ENCODE measurements around the gene DNAJA3. TPM values are rescaled to one million over a fixed set of nuclear protein-coding genes. Genes with fewer than 3 reads are reported as not detected.

The DNAJA3 gene
- total RNA-seq, 1 experiment from 2014 or later = 93.3 TPM

GRCh38 chr16:4387781-4388180, 37.9 kb upstream of the DNAJA3 start:
- Histone ChIP-seq H3K9me3 (ENCODE audit: control insufficient read depth in 1 of 2, insufficient read depth in 1 of 2, low read depth in 1 of 2, low read length in 2 of 2) (no peaks in the 10 kb centered on the region), H3K9ac (ENCODE audit: low read length) (no peak overlapping the region), H3K27ac (ENCODE audit: low read depth, low read length) (no peak overlapping the region), H3K4me1 (ENCODE audit: control insufficient read depth in 1 of 2, insufficient read depth in 2 of 2, low read length in 2 of 2) (peaks cover 0 to 5% of the 10 kb centered on the region in 2 experiments; a peak in 2 of 4 replicates), H4K20me1 (ENCODE audit: insufficient read depth) (no peaks in the 10 kb centered on the region), H3K36me3 (ENCODE audit: control insufficient read depth in 1 of 2, insufficient read depth in 2 of 2, low read length in 2 of 2) (no peaks in the 10 kb centered on the region), H3K4me3 (replicated peaks in 1 of 2; ENCODE audit: low read depth in 1 of 2, low read length in 2 of 2) (no peak overlapping the region), H3K79me2 (ENCODE audit: insufficient read depth, low read length) (no peaks in the 10 kb centered on the region), H3K9me2 (ENCODE audit: insufficient read depth) (no peaks in the 10 kb centered on the region), H3K27me3 (ENCODE audit: insufficient read depth, low read length) (no peaks in the 10 kb centered on the region), H3K4me2 (ENCODE audit: low read length) (no peak overlapping the region), H2AFZ (ENCODE audit: low read depth, low read length, poor library complexity, severe bottlenecking) (no peak overlapping the region)
- TF ChIP-seq, protein P1, sequence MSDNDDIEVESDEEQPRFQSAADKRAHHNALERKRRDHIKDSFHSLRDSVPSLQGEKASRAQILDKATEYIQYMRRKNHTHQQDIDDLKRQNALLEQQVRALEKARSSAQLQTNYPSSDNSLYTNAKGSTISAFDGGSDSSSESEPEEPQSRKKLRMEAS (IDR thresholded peaks at IDR 0.05) = no peak
- no peak for TF ChIP-seq EZH2phosphoT487 (IDR thresholded peaks at IDR 0.05; ENCODE audit: borderline replicate concordance)
- TF ChIP-seq SP1 (IDR thresholded peaks at IDR 0.05; ENCODE audit: low read depth) = no peak
- TF ChIP-seq ATF3 (IDR thresholded peaks at IDR 0.05) = no peak
- TF ChIP-seq ELF1 (IDR thresholded peaks at IDR 0.05; ENCODE audit: borderline replicate concordance, low read depth) = no peak
- TF ChIP-seq POLR2A (IDR thresholded peaks at IDR 0.05; ENCODE audit: borderline replicate concordance, extremely low read depth, insufficient read depth, insufficient read length) = no peak
- TF ChIP-seq JUND (IDR thresholded peaks at IDR 0.05) = no peak
- TF ChIP-seq REST (IDR thresholded peaks at IDR 0.05; ENCODE audit: low read depth) = no peak
- TF ChIP-seq EZH2 (IDR thresholded peaks at IDR 0.05) = no peak
- TF ChIP-seq ZFX (IDR thresholded peaks at IDR 0.05) = no peak
- TF ChIP-seq ZNF274 (IDR thresholded peaks at IDR 0.05; ENCODE audit: low read depth, low read length) = no peak
- TF ChIP-seq SIN3A (IDR thresholded peaks at IDR 0.05; ENCODE audit: low read depth) = no peak
- TF ChIP-seq SRF (IDR thresholded peaks at IDR 0.05; ENCODE audit: low read depth) = no peak
- TF ChIP-seq YY1 (IDR thresholded peaks at IDR 0.05; ENCODE audit: extremely low read depth, insufficient replicate concordance, low read depth, low read length) = no peak
- TF ChIP-seq CBX3 (IDR thresholded peaks at IDR 0.05; ENCODE audit: low read depth) = no peak
- TF ChIP-seq RAD21 (IDR thresholded peaks at IDR 0.05; ENCODE audit: low read depth) = no peak
- intact Hi-C loops (cut with micrococcal nuclease) = no loop called here
- ATAC-seq (no peak), DNase-seq (ENCODE audit: low read depth, low spot score) (no peak)
- POLR2A ChIA-PET = no interaction called here
- BruUV-seq (replicated peaks) = no TSS peak
- CTCF ChIA-PET = no interaction called here
- RAD21 ChIA-PET (ENCODE audit: low non-redundant PET in 1 of 2, low total read pairs in 2 of 2, uncharacterized antibody in 2 of 2, unreplicated experiment in 2 of 2) = no interaction called here
